BJ (cell line): ENCODE data around the gene TPGS1. TPM values are rescaled to one million over a fixed set of nuclear protein-coding genes. Genes with fewer than 3 reads are reported as not detected.

Experiments
- polyA plus RNA-seq: library from polyadenylated mRNA; depleted of rRNA; stranded (reverse); fragments of >200 nt; gene quantifications from 2 replicates; pipeline ENCODE4 v1.2.3, GENCODE V29; 2011; rRNA removed

Gene TPGS1
- polyA plus RNA-seq, 1 experiment = 6.8 TPM

Other genes starting within 250 kb of the TPGS1 start
- gene PLPP2, start 216.1 kb upstream of the TPGS1 start, polyA plus RNA-seq = 3.8 and 6.7 TPM in 2 replicates
- 14.8 and 16.2 TPM in 2 replicates for gene MIER2, start 162.7 kb upstream of the TPGS1 start, polyA plus RNA-seq
- gene C2CD4C, start 98.3 kb upstream of the TPGS1 start, polyA plus RNA-seq = 0.04 and 0.07 TPM in 2 replicates
- 1.3 and 3.4 TPM in 2 replicates for gene SHC2, start 46.5 kb upstream of the TPGS1 start, polyA plus RNA-seq
- 0.10 TPM in 1 of 2 replicates, not detected in the other for gene MADCAM1, start 11.0 kb upstream of the TPGS1 start, polyA plus RNA-seq
- 49.1 and 75.2 TPM in 2 replicates for gene CDC34, start 24.3 kb downstream of the TPGS1 start, polyA plus RNA-seq
- gene GZMM, start 36.6 kb downstream of the TPGS1 start, polyA plus RNA-seq = not detected in 2 replicates
- gene BSG, start 65.1 kb downstream of the TPGS1 start, polyA plus RNA-seq = 579 and 1,176 TPM in 2 replicates
- gene HCN2, start 82.4 kb downstream of the TPGS1 start, polyA plus RNA-seq = 0.83 and 1.5 TPM in 2 replicates
- gene POLRMT, start 126.0 kb downstream of the TPGS1 start, polyA plus RNA-seq = 21.9 and 38.6 TPM in 2 replicates
- gene FGF22, start 132.4 kb downstream of the TPGS1 start, polyA plus RNA-seq = 0.05 TPM in 1 of 2 replicates, not detected in the other
- 2.7 and 2.9 TPM in 2 replicates for gene RNF126, start 155.7 kb downstream of the TPGS1 start, polyA plus RNA-seq
- gene FSTL3, start 168.9 kb downstream of the TPGS1 start, polyA plus RNA-seq = 62.5 and 83.2 TPM in 2 replicates
- not detected in 2 replicates for gene PRSS57, start 188.0 kb downstream of the TPGS1 start, polyA plus RNA-seq
- 1.1 and 1.2 TPM in 2 replicates for gene PALM, start 201.4 kb downstream of the TPGS1 start, polyA plus RNA-seq
- gene MISP, start 243.6 kb downstream of the TPGS1 start, polyA plus RNA-seq = 0.05 and 0.06 TPM in 2 replicates